ENCODE results near the gene RUNX1.

Gene RUNX1

GRCh38 chr21:34871026-34871908 lies 177.8 kb downstream of the RUNX1 start:
- no peak for DNase-seq

GRCh38 chr21:34870246-34870645 lies 178.9 kb downstream of the RUNX1 start:
- no peak for DNase-seq

- no peak for DNase-seq
Measured at GRCh38 chr21:34869545-34869944, 179.6 kb downstream of the RUNX1 start.

GRCh38 chr21:34867785-34868184 lies 181.3 kb downstream of the RUNX1 start:
- DNase-seq: no peak

GRCh38 chr21:34865400-34866241 lies 183.5 kb downstream of the RUNX1 start:
- no peak for DNase-seq

- DNase-seq: no peak
Measured at GRCh38 chr21:34864370-34865149, 184.5 kb downstream of the RUNX1 start.

- DNase-seq: no peak
Measured at GRCh38 chr21:34862951-34863350, 186.2 kb downstream of the RUNX1 start.

- DNase-seq: no peak
Measured at GRCh38 chr21:34861258-34861657, 187.8 kb downstream of the RUNX1 start.

GRCh38 chr21:34859976-34860653 lies 189.0 kb downstream of the RUNX1 start:
- DNase-seq: no peak

GRCh38 chr21:34858559-34858958 lies 190.5 kb downstream of the RUNX1 start:
- no peak for DNase-seq

GRCh38 chr21:34857874-34858273 lies 191.2 kb downstream of the RUNX1 start:
- DNase-seq: no peak

GRCh38 chr21:34857122-34857713 lies 191.9 kb downstream of the RUNX1 start:
- DNase-seq: no peak

GRCh38 chr21:34852448-34852847 lies 196.7 kb downstream of the RUNX1 start:
- no peak for DNase-seq

- no peak for DNase-seq
Measured at GRCh38 chr21:34850166-34850690, 198.9 kb downstream of the RUNX1 start.

- DNase-seq: no peak
Measured at GRCh38 chr21:34846601-34847112, 202.4 kb downstream of the RUNX1 start.

- no peak for DNase-seq
Measured at GRCh38 chr21:34845521-34846451, 203.3 kb downstream of the RUNX1 start.

GRCh38 chr21:34844924-34845238 lies 204.2 kb downstream of the RUNX1 start:
- no peak for DNase-seq

- no peak for DNase-seq
Measured at GRCh38 chr21:34844013-34844923, 204.8 kb downstream of the RUNX1 start.

- no peak for DNase-seq
Measured at GRCh38 chr21:34843562-34843961, 205.5 kb downstream of the RUNX1 start.

Measured in activated CD4-positive, alpha-beta T cell treated with anti-CD3 and anti-CD28 coated beads for 1 hour (primary cell).